Retinal pigment epithelial cell (primary cell): ENCODE data around the gene UBTF.

Source experiments
- DNase-seq: peaks from one replicate; pipeline ENCODE4 v3.0.0-alpha.2; 2010; ENCODE audit warnings: low read depth
- H3K4me3 ChIP-seq: 2 replicates; pipeline ENCODE4 v1.5.1; 2011; ENCODE audit warnings: mild to moderate bottlenecking, low read length, control low read depth, moderate library complexity
- TF ChIP-seq, protein P1 (sequence below): conservative IDR thresholded peaks from 2 replicates; pipeline ENCODE4 v1.5.1; 2011; ENCODE audit warnings: low read depth, low read length, control low read depth, inconsistent platforms

The UBTF gene

DNA sequence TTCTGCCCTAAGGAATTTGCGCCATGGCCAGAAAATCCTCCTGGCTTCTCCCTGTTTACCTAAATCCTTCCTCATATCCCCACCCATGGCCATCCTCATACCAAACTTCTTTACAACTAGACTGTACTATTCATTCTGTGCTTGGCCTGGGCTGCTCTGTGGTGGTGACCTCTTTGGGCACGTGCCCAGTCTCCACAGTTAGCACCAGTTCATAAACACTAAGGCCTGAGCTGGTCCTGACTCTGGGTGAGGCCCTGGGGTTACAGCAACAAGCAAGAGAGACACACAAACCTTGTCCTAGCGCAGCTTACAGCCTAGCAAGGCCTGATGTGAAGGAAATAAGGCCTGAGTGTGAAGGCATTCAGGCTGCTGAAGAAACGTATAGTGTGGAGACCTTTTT lies 16.7 kb downstream of the UBTF start:
- no peak for DNase-seq
- TF ChIP-seq, protein P1, sequence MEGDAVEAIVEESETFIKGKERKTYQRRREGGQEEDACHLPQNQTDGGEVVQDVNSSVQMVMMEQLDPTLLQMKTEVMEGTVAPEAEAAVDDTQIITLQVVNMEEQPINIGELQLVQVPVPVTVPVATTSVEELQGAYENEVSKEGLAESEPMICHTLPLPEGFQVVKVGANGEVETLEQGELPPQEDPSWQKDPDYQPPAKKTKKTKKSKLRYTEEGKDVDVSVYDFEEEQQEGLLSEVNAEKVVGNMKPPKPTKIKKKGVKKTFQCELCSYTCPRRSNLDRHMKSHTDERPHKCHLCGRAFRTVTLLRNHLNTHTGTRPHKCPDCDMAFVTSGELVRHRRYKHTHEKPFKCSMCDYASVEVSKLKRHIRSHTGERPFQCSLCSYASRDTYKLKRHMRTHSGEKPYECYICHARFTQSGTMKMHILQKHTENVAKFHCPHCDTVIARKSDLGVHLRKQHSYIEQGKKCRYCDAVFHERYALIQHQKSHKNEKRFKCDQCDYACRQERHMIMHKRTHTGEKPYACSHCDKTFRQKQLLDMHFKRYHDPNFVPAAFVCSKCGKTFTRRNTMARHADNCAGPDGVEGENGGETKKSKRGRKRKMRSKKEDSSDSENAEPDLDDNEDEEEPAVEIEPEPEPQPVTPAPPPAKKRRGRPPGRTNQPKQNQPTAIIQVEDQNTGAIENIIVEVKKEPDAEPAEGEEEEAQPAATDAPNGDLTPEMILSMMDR = no peak
- H3K4me3 ChIP-seq = no peak overlapping the region

DNA sequence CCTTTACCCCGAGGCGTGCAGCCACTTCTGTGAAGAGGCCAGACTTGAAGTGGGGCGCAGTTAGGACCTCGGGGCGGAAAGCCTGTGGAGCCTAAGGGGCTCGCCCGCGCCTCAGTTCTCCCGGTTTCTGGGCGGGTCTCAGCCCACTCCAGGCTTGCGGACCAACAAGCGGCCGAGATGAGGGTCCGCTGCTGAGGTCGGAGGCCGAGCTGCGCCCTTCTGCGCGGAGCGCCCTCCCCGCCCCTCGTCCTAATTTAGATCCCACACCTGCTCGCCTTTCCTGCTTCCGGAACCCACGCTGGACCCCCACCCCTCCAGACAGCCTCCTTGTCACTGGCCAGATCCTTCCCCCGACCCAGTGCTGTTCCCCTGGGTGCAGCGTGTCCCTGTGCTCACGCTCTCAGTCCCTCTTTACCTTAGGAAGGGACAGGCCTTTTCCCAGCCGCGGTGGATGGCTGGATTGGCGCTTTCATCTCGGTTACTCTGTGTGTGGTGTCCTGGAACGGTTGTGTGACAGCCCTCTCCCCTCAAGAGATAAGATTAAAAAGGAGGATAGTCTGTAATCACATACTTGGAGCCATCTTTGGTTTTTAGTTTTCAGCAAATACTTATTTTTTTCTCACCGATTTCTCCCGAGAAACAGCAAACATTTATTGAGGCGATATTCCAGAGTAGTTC lies 18.9 kb downstream of the UBTF start:
- TF ChIP-seq, protein P1 = no peak
- H3K4me3 ChIP-seq = peak overlapping the region; percentile 75
- DNase-seq = no peak

DNA sequence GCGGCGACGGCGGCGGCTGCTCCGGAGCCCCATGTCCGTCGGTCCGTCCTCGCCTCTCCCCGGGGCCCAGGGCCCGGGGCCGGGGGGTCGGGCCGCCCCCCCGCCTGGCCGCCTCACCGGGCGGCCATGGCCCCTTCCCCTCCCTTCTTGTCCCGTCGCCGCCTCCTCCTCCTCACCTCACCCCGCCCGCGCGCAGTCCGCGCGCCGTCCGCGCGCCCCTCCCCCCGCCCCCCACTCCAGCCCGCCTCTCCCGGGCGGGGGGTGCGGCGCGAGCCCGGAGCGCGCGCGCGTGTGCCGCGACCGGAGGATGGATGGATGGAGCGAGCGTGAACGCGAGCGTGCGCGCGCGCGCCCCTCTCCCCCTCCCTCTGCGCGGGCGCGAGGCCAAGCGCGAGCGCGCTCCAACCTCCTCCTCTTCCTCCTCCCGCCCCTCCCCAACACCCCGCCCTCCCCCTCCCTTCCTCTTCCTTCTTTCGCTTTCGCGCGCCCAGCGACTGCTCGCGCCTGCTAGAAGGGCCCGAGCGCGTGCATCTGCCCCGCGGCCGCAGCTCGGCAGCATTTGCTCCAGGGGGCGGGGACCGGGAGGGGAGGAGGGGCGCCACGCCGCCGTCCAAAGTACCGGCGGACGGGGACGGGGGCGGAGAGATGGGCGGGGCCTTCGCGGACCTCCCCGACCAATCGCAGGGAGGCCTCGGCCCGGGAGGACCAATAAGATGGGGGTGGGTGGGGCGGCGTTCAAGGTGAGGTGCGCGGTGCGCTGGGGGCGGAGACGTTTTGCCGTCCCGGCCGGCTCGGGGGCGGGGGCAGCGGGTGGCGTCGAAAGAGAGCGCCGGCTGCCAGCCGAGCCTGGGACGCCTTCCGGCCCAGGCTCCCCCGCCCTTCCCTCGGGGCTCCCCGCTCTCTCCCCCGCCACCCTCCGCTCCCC lies 19.7 kb downstream of the UBTF start, which contains the start of gene ATXN7L3:
ATXN7L3 (minus strand) TSS at position 332 of the 925 bp plus-strand sequence. CDS start 1,814 bp downstream, outside the sequence.
- H3K4me3 ChIP-seq = peak within 1 kb of the TSS; percentile 80
- DNase-seq = peak; percentile 93
- TF ChIP-seq, protein P1 = no peak

DNA sequence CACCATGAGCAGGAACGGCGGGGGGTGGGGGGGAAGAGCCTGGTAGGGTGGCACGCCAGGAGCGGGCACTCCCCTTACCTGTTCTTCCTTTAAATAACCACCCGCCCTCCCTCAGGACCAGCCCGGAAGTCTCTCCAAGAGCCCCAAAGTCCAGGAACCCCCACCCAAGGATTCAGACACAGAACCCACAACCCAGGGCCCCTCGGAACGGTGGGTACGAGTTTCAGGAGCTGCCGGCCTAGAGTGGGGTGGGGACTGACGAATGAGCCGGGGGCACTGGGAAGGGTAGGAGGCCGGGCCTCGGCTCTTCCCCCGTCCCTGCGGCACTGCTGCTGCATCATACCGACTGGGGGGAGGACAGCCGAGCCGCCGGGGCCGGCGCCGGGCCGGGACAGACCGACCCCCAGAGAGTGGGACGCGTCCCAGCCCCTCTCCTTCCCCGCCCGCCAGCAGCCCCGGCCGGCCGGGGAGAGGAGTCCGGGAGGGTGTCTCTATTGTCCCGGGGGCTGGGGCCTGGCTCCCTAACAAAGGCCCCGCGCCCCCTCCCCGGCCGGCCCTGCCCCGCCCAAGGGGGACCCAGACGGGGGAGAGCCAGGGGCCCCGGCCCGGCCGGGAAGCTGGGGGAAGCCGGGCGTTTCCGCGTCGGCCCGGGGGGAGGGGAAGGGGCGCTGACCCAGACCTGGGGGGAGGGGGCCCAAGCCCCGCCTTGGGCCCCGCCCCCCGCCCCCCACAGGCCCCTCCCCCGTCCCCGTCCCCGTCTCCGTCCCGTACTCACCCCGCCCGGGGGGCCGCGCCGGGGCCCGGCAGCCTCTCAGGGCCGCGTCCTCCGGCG lies 20.5 kb downstream of the UBTF start:
- TF ChIP-seq, protein P1 = no peak
- DNase-seq = no peak
- peak overlapping the region; percentile 80 for H3K4me3 ChIP-seq

DNA sequence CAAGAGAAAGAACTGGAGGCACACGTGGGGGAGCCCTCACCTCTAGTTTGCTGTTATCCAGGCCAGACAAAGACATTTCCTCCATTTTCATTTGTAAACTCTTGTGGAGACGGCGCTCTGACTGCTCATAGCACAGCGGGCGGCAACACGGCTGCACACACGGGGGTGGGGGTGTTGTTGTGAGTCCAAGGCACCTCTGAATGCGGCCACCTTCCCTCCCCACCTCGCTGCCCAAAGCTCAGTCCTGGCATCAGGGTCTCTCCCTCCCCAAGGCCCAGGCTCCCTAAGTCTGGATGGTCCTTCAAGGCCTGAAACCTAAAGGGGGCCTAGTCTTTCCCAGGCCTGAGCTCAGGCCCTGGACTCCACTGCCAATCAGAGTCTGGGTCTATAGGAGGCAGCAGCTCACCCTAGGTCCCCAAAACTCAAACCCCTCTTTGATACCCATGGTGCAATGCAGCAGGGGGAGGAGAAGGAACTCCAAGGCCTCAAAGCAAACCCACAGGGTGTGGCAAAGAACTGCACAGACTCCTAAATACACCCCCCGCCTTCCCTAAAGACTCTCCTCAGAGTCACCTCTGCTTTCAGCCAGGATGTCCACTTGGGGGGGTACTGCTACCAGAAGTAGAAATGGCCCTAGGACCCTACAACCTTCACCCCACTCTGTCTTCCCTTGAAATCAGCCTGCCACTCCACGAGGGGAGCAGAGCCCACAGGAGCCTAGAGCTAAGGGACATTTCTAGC lies 21.3 kb downstream of the UBTF start:
- peak overlapping the region; percentile 80 for H3K4me3 ChIP-seq
- DNase-seq = no peak
- TF ChIP-seq, protein P1 = no peak

DNA sequence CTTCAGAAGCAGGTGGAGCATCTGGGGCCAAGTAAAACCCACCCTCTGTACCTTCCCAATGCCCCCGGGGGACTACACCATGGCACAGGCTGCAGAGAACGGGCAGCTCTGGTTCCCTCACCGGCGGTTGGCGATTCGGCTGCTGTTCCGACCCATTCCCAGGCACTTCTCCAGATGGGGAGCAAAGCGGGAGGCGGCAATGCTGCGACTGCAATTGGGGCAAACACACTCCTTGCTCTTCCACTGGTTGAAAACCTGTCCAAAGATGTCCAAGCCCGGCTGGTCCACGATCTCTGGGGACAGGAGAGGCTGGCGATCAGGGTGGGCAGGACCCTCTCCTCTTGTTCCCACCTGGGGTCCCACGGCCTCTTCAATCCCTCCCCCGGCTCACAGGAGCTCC lies 22.4 kb downstream of the UBTF start:
- TF ChIP-seq, protein P1 = no peak
- no peak overlapping the region for H3K4me3 ChIP-seq
- no peak for DNase-seq
